Right kidney (tissue), 1 donor: Measurements from ENCODE around the gene RTTN.
"Not testable (repeated sequence)": the region's sequence is repeated elsewhere in the genome, so short reads cannot be mapped to it uniquely, and the experiment has no call there.

ENCODE experiments used
- DNase-seq: peaks from one replicate; pipeline ENCODE4 v3.0.0-alpha.2; 2016

RTTN gene

GRCh38 chr18:69978732-69979715, 226.5 kb downstream of the RTTN start:
- DNase-seq = no peak

DNA sequence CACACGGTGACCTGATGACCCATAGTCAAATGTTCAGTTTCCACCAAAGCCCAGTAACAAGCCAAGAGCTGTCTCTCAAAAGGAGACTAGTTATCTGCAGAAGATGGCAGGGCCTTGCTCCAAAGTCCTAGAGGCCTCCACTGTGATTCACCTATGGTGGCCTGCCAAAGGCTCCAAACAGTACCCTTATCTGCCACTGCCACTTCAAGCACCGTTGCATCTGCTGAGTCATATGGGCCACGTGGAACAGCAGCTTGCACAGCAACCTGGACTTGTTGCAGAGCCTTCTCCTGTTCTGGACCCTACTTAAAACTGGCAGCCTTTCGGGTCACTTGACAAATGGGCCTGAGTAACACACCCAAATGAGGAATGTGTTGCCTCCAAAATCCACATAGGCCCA, 230.2 kb downstream of the RTTN start:
- DNase-seq = not testable (repeated sequence)

DNA sequence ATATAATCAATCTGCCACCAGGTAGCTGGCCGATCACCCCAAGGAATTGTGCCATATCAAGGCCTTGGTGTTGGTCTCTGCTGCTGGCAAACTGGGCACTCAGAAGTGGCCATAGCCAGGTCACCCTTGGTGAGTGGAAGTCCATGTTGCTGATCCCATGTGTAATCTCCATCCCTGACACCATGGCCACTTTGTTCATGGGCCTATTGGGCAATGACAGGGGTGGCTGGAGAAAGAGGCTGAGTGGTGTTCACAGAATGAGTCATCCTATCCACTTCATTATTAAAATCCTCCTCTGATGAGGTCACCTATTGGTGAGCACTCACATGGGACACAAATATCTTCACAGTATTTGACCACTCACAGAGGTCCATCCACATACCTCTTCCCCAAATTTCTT, 231.1 kb downstream of the RTTN start:
- no peak for DNase-seq

DNA sequence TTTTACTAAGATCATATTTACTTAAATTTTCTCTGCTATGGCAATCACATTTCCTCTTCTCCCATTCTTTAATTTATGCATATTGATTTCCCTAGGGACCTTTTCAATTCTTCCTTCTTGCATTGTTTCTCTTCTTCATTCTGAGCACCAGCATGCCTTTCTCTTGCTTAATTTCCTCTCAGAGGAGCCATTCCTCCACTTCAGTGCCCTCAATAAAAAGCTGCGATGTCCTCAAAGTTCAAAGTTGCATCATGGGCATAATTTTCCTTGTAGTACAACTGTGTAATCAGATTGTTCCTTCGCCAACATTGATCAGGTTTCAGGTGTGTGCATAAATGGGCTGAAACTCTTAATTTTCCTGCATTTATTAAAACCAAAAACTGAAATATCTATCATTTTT, 236.0 kb downstream of the RTTN start:
- no peak for DNase-seq

DNA sequence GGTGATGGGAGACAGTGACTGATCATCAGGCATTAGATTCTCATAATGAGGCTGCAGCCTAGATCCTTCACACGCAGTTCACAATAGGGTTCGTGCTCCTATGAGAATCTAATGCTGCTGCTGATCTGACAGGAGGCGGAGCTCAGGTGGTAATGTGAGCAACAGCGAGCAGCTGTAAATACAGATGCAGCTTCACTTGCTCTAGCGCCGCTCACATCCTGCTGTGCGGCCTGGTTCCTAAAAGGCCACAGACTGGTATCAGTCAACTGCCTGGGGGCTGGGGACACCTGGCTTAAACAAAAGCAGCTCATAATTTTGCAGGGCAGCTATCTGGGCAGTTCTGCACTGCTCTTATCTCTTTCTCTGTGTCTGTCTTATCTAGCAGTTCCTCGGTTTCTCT, 237.4 kb downstream of the RTTN start:
- no peak for DNase-seq

GRCh38 chr18:69963196-69963595, 242.3 kb downstream of the RTTN start:
- DNase-seq = no peak

DNA sequence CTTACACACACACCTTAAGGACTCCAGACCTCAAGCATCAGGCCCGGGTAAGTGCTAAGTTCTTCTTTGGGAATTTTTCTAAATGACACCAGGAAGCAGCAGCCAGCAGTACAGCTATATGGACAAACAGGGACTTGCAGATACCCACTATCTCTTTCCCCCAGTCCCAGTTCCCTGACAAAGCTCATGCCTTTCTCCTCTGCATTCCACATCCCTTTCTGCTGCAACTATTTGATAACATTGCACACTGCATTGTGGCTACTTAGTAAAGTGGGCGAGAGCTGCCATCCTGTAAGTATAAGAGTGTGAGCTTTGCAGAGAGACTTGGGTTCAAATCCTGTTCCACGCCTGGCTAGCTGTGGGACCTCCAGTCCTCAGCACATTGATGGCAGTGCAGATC, 243.8 kb downstream of the RTTN start:
- DNase-seq = no peak

DNA sequence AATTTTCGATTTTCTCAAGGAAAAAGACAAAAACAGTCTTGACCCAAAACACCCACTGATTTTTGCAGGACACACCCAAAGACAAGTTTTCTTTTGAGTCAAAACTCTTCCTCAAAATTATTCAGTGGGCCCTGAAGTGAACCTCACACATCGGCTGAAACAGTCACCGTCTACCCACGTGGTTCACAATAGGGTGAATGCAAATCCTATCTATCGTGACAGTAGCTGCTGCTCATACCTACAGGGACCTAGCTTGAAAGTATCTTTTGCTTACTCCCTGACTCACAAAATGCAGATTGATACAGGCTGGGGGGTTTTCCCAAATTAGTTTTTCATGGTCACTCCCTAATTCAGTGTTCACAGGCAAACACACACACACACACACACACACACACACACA, 247.1 kb downstream of the RTTN start:
- DNase-seq = no peak

- no peak for DNase-seq
Observed at GRCh38 chr18:69957747-69958146, 247.7 kb downstream of the RTTN start.

DNA sequence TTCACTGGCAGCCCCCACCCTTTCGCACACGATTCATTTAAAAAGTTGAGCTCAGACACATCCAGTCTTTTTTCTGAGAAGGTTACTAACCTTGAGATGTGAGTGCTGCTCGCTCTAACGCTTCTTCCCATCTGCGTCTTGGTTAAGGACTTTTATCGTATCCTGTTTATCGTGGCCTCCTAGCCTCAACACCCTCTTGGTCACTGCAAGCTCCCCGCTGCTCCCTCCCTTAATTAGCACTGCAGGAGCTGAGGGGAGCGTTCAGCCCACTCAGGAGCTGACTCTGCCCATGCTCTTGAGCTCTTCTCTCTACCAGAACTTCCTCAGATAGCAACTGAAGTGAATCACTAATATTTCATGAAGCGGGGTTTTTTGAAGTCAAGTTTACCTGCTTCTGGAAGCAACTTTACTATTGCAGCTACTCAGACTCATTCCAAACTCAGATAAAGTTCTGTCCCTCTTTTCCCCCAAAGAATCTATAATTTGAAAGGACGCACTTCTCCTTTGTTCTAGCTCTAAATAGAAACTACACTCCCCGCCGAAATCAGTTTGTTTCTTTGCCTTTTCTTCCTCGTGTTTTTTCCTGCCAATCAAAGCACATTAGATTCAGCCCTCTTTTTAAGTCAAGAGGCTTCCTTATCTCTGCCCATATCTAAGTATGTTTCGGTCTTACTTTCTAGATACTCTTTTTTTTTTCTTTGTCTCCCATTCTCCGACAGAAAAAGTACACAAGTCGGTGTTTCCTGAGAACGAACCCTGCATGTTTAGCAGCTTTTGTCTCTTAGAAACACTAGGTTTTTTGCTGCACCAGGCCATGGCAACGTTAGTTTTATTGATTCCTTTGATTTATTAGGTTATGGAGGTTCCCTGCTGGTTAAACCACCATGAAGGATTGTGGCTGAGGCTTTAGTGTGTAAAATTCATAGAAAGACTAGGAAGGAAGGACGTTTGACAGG, 248.5 kb downstream of the RTTN start:
- no peak for DNase-seq

DNA sequence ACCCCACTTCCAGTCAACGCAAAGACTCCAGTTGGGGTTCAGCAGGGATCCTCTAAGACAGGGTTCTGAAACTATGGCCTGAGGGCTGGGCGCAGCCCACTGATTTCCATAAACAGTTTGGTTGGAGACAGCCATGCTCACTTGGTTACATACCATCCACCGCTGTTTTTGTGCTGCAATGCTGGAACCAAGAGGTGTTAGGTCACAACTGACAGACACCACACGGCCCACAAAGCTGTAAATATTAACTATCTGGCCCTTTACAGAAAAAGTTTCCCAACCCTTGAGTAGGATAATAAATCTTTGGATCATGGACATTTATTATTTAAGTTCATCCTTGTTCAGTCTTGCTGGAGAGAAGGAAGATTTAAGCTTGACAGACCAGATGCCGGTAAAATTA, 249.4 kb downstream of the RTTN start:
- DNase-seq = peak; percentile 20

GRCh38 chr18:69954719-69955480, 250.6 kb downstream of the RTTN start:
- peak; percentile 15 for DNase-seq

- DNase-seq = no peak
Observed at GRCh38 chr18:69953191-69953590, 252.3 kb downstream of the RTTN start.
